Stimulated activated CD8-positive, alpha-beta memory T cell treated with anti-CD3 and anti-CD28 coated beads, Interleukin-2, amount 100 ng/mL, for 1 hour (primary cell): ENCODE results near the gene GRK2.
"Not testable (repeated sequence)": the region's sequence is repeated elsewhere in the genome, so short reads cannot be mapped to it uniquely, and the experiment has no call there.

Experiments used
- DNase-seq, 2 donors: peaks; one replicate each; pipeline ENCODE4 v3.0.0-alpha.2; 2020; ENCODE audit warnings: low read depth in 2 of 2

GRK2 gene

DNA sequence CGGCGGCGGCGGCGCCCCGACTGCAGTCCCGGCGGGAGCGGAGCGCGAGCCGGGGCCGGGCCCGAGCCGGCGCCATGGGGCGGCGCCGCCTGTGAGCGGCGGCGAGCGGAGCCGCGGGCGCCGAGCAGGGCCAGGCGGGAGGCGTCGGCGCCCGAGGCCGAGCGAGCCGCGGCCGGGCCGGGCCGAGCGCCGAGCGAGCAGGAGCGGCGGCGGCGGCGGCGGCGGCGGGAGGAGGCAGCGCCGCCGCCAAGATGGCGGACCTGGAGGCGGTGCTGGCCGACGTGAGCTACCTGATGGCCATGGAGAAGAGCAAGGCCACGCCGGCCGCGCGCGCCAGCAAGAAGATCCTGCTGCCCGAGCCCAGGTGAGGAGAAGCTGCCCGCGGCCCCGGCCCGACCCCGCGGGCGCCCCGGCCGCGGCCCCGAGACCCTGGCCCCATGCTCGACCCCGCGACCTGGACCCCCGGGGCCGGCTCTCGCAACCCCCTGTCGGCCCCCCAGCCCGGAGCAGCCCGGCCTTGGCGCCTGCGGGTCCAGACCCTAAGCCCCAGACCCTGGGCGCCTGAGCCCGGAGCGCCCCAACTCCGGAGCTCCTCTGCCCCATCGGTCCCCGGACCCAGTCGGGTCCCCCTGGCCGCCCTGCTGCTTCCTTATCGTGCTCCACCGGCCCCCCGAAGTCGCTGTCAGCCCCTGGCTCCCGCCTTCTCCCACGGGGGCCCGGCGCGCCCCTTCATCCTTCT lies at the start of gene GRK2:
Gene GRK2, plus strand, starts transcription at position 25 of the 739 bp plus-strand sequence. Its CDS starts 227 bp downstream, at position 252.
- no peak for DNase-seq

DNA sequence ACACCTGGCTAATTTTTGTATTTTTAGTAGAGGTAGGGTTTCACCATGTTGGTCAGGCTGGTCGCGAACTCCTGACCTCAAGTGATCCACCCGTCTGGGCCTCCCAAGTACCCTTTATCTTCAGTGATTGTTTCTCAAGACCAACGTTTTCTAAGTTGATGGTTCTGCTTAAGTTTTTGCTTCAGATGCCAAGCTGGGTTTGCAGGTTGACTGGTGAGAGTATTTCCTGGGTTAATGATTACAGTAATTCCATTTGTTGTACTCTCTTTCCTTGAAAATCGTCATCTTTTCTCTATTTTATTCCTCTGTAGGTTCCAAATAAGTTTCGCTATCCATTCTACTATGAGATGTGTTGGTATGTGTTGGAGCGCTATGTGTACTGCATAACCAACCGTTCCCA lies 38.5 kb upstream of the GRK2 start:
- DNase-seq, result no peak

DNA sequence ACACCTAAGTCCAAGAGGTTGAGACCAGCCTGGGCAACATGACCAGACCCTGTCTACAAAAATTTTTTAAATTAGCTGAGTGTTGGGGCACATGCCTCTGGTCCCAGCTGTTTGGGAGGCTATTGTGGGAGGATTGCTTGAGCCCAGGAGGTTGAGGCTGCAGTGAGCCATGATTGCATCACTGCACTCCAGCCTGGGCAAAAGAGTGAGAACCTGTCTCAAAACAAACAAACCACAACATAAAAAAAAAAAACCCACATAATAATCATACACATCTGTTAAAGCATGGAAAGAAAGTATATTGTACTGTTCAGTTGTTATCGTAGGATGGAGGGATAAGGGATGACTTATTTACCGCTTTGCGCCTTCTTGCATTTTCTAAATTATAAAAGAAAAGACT lies 35.9 kb upstream of the GRK2 start:
- DNase-seq, result no peak

DNA sequence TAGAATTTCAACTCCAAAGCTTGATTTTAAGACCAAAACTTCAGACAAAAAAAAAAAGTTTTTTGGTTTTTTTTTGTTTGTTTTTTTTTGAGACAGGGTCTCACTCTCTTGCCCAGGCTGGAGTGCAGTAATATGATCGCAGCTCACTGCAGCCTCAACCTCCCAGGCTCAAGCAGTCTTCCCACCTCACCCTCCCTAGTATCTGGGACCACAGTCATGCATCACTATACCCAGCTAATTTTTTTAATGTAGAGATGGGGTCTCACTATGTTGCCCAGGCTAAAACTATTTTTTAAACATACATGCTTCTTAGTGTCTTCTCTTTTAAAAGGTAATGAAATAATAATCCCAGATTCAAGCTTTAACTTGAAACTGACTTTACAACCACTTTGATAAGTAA lies 35.4 kb upstream of the GRK2 start:
- DNase-seq, result no peak

- DNase-seq, result no peak
Observed at GRCh38 chr11:67233584-67234190, 32.6 kb upstream of the GRK2 start.

GRCh38 chr11:67234571-67234970 lies 31.7 kb upstream of the GRK2 start:
- DNase-seq, result not testable (repeated sequence)

- no peak for DNase-seq
Observed at GRCh38 chr11:67237574-67237973, 28.7 kb upstream of the GRK2 start.

GRCh38 chr11:67238894-67239782 lies 27.1 kb upstream of the GRK2 start:
- DNase-seq, result no peak

DNA sequence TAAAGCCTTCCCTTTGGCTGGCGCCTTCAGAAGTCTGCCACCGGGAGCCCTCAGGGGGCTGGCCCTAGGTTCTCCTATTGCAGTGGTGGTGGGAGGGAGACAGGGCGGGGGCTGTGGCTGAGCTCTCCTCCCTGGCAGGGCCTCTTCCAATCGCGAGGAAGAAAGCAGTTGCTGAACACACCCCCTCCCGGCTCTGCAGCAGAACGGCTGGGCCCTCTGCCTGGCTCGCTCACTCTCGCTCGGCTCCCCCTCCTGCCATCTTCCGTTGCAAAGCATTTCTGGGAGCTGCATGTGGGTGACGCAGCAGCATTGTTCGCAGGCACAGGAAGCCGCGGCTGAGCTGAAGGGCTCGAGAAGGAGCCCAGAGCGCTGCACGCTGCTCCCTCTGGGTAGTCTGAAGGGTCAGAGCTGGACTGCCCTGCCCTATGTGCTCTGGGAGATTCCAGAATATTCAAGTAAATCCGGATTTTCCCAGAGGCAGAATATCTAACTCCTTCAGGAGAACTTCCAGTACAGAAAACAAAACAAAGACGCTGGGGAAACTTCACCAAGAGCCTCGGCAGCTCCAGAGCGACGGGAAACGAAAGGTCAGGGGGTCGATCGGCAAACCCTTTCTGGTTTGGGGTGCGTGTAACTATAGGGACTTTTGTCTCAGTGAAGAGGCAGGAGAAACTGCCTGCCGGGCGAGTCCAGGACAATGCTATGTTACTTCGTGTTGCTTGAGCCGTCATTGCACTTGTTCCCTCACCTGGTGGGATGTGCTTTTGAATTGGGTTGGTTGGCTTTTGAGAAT lies 26.3 kb upstream of the GRK2 start:
- peak; percentile 83 to 91 for DNase-seq

DNA sequence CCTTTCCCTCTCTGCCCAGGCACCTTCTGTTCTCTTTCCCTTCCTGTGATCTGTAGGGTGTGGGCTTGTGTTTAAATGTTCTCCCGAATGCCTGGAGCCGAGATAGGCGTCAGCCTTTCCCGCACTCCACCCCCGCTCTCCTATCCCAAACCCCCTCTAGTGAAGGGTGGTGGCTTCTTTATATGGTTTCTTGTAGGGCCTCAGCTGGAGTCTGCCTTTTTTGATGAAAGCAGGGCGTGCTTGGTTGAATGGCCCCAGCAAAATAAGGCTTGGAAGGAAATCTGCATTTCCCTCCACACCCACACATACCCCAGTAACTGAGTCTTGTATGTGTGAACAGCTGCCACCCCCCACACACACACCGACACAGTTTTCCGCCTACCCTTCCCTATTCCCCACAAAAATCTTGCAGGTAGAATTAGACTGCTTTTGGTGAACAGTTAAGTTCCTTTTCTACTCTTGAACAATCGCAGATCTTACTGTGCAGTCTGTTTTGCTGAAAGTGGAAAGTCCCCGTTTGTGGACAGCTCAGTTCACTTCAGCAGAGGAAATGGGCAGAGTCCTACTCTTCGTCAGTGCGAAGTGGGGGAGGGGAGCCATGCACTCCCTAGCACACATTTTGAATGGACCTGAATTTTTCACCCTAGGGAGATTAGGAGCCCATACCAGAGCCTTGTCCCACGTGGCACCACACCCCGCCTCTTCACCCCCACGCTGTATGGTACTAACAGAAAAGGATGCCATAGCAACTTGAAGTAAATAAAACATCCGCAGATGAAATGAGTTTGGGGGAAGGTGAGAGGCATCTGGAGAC lies 25.5 kb upstream of the GRK2 start:
- DNase-seq, result peak; percentile 57 to 58

DNA sequence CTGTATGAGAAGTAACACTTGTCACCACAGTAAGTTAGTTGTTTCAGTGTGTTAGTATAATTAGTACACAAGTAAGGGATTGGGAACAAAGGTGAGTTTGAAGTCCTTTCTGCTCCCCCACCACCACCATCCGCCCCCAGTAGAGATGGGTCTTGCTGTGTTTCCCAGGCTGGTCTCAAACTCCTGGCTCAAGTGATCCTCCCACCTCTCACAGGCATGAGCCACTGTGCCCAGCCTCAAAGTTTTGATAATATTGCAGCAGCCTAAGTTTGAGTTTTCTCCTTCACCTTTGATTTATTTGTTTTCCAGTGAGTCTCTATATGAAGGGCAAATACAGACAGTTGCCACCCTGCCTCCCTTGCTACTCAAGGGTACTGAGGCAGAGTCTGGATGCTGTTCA lies 23.7 kb upstream of the GRK2 start:
- no peak for DNase-seq

- no peak for DNase-seq
Observed at GRCh38 chr11:67243051-67243450, 23.2 kb upstream of the GRK2 start.

DNA sequence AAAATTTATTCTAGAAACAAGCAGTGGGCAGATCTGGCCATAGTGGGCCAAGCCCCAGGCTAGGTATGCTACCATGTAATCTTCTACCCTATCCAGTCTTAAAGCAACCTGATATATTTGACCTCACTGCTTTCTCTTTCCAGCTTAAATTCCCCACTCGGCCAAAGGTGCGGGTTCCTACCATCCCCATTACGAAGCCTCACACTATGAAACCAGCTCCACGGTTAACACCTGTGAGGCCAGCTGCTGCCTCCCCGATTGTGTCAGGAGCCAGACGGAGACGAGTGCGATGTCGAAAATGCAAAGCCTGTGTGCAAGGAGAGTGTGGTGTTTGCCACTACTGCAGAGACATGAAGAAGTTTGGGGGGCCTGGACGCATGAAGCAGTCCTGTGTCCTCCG lies 21.2 kb upstream of the GRK2 start:
- no peak for DNase-seq

DNA sequence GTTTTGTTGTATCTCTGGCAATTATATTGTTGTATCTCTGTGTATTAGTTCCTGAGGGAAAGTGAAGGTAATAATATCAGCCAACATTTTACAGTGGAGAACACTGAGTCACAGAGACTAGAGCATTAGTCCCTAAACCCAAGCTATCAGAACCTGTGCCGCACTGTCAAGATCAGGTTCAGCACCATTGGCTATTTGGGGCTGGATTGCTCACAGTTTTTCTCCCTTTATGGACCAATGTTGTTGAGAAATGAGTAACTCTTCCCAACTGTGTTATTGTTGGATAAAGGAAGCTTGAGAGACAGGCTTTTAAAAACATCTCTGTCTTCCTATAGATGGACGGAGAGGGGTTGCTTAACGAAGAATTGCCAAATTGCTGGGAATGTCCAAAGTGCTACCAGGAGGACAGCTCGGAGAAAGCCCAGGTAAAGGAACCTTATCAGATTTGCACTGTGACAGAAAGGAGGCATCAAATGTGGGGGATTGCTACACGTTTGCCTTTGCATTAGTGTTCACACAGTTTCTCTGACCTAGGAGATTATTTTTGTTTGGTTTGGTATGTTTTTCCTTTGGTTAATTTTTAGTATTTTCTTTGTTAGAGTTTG lies 18.2 kb upstream of the GRK2 start:
- no peak for DNase-seq

- no peak for DNase-seq
Observed at GRCh38 chr11:67248653-67249052, 17.6 kb upstream of the GRK2 start.

DNA sequence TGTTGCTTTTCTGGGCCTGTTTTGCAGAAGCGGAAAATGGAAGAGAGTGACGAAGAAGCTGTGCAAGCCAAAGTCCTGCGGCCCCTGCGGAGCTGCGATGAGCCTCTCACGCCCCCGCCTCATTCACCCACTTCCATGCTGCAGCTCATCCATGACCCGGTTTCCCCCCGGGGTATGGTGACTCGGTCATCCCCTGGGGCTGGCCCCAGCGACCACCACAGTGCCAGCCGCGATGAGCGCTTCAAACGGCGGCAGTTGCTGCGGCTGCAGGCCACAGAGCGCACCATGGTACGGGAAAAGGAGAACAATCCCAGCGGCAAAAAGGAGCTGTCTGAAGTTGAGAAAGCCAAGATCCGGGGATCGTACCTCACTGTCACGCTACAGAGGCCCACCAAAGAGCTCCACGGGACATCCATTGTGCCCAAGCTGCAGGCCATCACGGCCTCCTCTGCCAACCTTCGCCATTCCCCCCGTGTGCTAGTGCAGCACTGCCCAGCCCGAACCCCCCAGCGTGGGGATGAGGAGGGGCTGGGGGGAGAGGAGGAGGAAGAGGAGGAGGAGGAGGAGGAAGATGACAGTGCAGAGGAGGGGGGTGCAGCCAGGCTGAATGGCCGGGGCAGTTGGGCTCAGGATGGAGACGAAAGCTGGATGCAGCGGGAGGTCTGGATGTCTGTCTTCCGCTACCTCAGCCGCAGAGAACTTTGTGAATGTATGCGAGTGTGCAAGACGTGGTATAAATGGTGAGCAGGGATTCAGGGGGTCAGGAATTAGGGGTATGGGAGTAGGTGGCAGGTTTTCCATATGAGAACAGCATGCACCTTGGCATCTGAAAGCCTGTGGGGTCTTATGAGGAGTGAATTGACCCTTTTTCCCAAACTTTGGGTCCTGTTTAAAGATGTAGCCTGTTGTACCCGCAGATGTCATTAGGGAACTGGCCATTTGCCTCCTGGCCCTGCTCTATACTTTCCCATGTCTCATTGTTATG lies 15.9 kb upstream of the GRK2 start:
- DNase-seq, result no peak

DNA sequence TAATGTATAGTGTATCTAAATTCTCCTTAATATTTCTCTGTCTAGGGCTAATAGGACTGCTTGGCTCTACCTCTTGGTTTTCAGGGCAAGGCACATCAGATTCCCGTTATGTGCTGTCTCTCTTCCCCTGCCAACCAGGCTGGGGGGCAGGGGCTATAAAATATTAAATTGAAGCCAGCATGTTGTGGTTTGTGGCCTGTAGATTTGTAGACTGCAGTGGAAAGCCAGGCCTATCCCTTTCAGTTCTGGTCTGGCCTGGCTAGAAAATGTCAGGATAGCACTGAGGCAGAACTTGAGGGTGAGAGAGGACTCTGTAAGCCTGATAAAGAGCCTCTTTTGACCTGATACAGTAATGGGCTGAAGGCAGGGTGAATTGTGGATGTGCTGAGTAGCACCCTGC lies 14.4 kb upstream of the GRK2 start:
- no peak for DNase-seq

DNA sequence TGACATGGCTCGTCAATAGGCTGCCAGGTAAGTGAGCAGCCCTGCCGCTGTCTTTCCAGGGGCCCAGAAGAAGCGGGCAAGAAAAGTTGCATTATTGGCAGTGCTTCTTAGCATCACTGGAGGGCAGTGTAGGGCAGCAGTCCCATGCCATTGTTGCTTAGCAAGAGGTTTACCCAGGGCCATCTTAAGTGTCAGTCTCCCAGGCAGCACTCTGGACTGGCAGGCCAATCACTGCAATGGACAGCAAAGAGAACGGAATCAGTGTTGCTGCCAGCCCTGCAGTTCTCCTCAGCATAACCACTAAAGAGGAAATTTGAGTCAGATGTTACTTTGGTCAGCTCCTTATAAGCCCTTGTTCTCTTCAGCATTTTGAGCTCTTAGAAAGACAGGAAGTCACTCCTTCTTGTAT lies 13.4 kb upstream of the GRK2 start:
- DNase-seq, result no peak

GRCh38 chr11:67253872-67254624 lies 12.2 kb upstream of the GRK2 start:
- DNase-seq, result no peak
